ENCODE data around the gene PSME2. TPM values are rescaled to one million over a fixed set of nuclear protein-coding genes. Genes with fewer than 3 reads are reported as not detected.

PSME2 gene
- total and polyA plus RNA-seq, 2 of the 13 experiments (the other 11 are each of a cell fraction or from before 2014, with no cell fraction given): 332 to 716 TPM

DNA sequence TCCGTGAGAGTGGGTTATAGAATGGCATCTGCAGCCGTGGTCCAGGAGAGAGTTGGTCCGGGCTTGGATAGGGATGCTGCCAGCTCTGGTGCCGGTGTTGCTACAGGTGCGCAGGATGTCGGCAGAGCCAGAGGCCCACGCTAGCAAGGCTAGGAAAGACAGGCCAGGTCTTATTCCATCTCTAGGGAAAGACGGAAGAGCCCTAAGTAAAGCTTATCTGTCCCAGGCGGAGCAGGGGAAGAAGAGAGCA, 10.9 kb downstream of the PSME2 start (continued):
- TF ChIP-seq, protein P1, sequence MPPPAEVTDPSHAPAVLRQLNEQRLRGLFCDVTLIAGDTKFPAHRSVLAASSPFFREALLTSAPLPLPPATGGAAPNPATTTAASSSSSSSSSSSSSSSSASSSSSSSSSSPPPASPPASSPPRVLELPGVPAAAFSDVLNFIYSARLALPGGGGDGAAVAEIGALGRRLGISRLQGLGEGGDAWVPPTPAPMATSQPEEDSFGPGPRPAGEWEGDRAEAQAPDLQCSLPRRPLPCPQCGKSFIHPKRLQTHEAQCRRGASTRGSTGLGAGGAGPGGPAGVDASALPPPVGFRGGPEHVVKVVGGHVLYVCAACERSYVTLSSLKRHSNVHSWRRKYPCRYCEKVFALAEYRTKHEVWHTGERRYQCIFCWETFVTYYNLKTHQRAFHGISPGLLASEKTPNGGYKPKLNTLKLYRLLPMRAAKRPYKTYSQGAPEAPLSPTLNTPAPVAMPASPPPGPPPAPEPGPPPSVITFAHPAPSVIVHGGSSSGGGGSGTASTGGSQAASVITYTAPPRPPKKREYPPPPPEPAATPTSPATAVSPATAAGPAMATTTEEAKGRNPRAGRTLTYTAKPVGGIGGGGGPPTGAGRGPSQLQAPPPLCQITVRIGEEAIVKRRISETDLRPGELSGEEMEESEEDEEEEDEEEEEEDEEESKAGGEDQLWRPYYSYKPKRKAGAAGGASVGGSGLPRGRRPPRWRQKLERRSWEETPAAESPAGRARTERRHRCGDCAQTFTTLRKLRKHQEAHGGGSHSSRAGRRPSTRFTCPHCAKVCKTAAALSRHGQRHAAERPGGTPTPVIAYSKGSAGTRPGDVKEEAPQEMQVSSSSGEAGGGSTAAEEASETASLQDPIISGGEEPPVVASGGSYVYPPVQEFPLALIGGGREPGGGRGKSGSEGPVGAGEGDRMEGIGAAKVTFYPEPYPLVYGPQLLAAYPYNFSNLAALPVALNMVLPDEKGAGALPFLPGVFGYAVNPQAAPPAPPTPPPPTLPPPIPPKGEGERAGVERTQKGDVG (CRISPR knock-in tag; IDR thresholded peaks at IDR 0.05; ENCODE audit: borderline replicate concordance): no peak
- TF ChIP-seq, protein P2, sequence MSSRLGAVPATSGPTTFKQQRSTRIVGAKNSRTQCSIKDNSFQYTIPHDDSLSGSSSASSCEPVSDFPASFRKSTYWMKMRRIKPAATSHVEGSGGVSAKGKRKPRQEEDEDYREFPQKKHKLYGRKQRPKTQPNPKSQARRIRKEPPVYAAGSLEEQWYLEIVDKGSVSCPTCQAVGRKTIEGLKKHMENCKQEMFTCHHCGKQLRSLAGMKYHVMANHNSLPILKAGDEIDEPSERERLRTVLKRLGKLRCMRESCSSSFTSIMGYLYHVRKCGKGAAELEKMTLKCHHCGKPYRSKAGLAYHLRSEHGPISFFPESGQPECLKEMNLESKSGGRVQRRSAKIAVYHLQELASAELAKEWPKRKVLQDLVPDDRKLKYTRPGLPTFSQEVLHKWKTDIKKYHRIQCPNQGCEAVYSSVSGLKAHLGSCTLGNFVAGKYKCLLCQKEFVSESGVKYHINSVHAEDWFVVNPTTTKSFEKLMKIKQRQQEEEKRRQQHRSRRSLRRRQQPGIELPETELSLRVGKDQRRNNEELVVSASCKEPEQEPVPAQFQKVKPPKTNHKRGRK (CRISPR knock-in tag; IDR thresholded peaks at IDR 0.05): peak; percentile 92
- TF ChIP-seq HNRNPH1 (optimal IDR thresholded peaks at IDR 0.05; ENCODE audit: low read depth, low read length) (no peak), MTA3 (CRISPR knock-in tag; IDR thresholded peaks at IDR 0.05) (no peak), ATRX (CRISPR knock-in tag; IDR thresholded peaks at IDR 0.05; ENCODE audit: borderline replicate concordance) (peak; percentile 94; the same call in 1 of the 2 replicates), TMF1 (CRISPR knock-in tag; IDR thresholded peaks at IDR 0.05; ENCODE audit: low read depth) (no peak), FOSL1 (CRISPR knock-in tag; IDR thresholded peaks at IDR 0.05; ENCODE audit: borderline replicate concordance) (no peak), NR1H2 (CRISPR knock-in tag; IDR thresholded peaks at IDR 0.05; ENCODE audit: borderline replicate concordance, low read depth) (no peak), KLF6 (CRISPR knock-in tag; IDR thresholded peaks at IDR 0.05) (no peak), HOXD1 (CRISPR knock-in tag; IDR thresholded peaks at IDR 0.05) (peak; percentile 45; the same call in 1 of the 2 replicates), HHEX (CRISPR knock-in tag; IDR thresholded peaks at IDR 0.05) (no peak), ZNF496 (CRISPR knock-in tag; IDR thresholded peaks at IDR 0.05; ENCODE audit: insufficient replicate concordance) (no peak), YEATS2 (CRISPR knock-in tag; IDR thresholded peaks at IDR 0.05; ENCODE audit: borderline replicate concordance) (no peak), ZNF788 (CRISPR knock-in tag; IDR thresholded peaks at IDR 0.05; ENCODE audit: borderline replicate concordance) (no peak), PHF5A (CRISPR knock-in tag; IDR thresholded peaks at IDR 0.05; ENCODE audit: low read depth, unreplicated experiment) (peak; percentile 19), MIXL1 (CRISPR knock-in tag; IDR thresholded peaks at IDR 0.05) (no peak), NPAS2 (CRISPR knock-in tag; IDR thresholded peaks at IDR 0.05; ENCODE audit: borderline replicate concordance) (no peak), HDAC1 (CRISPR knock-in tag; IDR thresholded peaks at IDR 0.05) (no peak), ZNF713 (CRISPR knock-in tag; IDR thresholded peaks at IDR 0.05) (no peak), ZNF510 (CRISPR knock-in tag; IDR thresholded peaks at IDR 0.05; ENCODE audit: low read depth) (0 out of 2 replicates have a peak, but pooled peaks have one; percentile 29), ZSCAN22 (CRISPR knock-in tag; IDR thresholded peaks at IDR 0.05) (no peak)
- TF ChIP-seq, protein P3, sequence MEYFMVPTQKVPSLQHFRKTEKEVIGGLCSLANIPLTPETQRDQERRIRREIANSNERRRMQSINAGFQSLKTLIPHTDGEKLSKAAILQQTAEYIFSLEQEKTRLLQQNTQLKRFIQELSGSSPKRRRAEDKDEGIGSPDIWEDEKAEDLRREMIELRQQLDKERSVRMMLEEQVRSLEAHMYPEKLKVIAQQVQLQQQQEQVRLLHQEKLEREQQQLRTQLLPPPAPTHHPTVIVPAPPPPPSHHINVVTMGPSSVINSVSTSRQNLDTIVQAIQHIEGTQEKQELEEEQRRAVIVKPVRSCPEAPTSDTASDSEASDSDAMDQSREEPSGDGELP (IDR thresholded peaks at IDR 0.05; ENCODE audit: borderline replicate concordance, low read depth): no peak
- TF ChIP-seq, protein P4, sequence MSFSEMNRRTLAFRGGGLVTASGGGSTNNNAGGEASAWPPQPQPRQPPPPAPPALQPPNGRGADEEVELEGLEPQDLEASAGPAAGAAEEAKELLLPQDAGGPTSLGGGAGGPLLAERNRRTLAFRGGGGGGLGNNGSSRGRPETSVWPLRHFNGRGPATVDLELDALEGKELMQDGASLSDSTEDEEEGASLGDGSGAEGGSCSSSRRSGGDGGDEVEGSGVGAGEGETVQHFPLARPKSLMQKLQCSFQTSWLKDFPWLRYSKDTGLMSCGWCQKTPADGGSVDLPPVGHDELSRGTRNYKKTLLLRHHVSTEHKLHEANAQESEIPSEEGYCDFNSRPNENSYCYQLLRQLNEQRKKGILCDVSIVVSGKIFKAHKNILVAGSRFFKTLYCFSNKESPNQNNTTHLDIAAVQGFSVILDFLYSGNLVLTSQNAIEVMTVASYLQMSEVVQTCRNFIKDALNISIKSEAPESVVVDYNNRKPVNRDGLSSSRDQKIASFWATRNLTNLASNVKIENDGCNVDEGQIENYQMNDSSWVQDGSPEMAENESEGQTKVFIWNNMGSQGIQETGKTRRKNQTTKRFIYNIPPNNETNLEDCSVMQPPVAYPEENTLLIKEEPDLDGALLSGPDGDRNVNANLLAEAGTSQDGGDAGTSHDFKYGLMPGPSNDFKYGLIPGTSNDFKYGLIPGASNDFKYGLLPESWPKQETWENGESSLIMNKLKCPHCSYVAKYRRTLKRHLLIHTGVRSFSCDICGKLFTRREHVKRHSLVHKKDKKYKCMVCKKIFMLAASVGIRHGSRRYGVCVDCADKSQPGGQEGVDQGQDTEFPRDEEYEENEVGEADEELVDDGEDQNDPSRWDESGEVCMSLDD (CRISPR knock-in tag; IDR thresholded peaks at IDR 0.05; ENCODE audit: borderline replicate concordance): no peak
